GM21367 (cell line): ENCODE data around the gene PMVK.

ENCODE experiments used
- ATAC-seq: cut with Tn5 transposase; IDR thresholded peaks from one replicate; pipeline ENCODE4 v1.9.1; 2021; ENCODE audit not compliant: unreplicated experiment

PMVK gene

GRCh38 chr1:154881820-154882535 is 54.5 kb downstream of the PMVK start:
- no peak for ATAC-seq

- ATAC-seq: no peak
These were observed 55.8 kb downstream of the PMVK start for GRCh38 chr1:154880671-154881070.

- ATAC-seq: no peak
These were observed 57.5 kb downstream of the PMVK start for GRCh38 chr1:154879038-154879421.

GRCh38 chr1:154878371-154879037 is 58.0 kb downstream of the PMVK start:
- ATAC-seq: no peak

- no peak for ATAC-seq
These were observed 59.0 kb downstream of the PMVK start for GRCh38 chr1:154877370-154877974.

GRCh38 chr1:154876842-154877369 is 59.6 kb downstream of the PMVK start:
- ATAC-seq: no peak
